GM12873 (cell line): ENCODE results near the gene BTG1.

Source experiments
- CTCF ChIP-seq: IDR thresholded peaks from 2 replicates; pipeline ENCODE4 v1.5.1; 2012; ENCODE audit warnings: low read depth, mild to moderate bottlenecking, moderate library complexity, low read length, control low read depth; ENCODE audit not compliant: insufficient read depth; ENCODE audit errors: missing control alignments

The BTG1 gene

GRCh38 chr12:92133171-92133570, 12.5 kb downstream of the BTG1 start:
- no peak for TF ChIP-seq CTCF

- no peak for TF ChIP-seq CTCF
These were observed 13.4 kb downstream of the BTG1 start for GRCh38 chr12:92132288-92132687.

GRCh38 chr12:92130999-92131398, 14.6 kb downstream of the BTG1 start:
- no peak for TF ChIP-seq CTCF

- no peak for TF ChIP-seq CTCF
These were observed 16.0 kb downstream of the BTG1 start for GRCh38 chr12:92129609-92130008.

GRCh38 chr12:92128612-92129011, 17.0 kb downstream of the BTG1 start:
- TF ChIP-seq CTCF, result no peak

- TF ChIP-seq CTCF, result no peak
These were observed 21.0 kb downstream of the BTG1 start for GRCh38 chr12:92124689-92125029.

- TF ChIP-seq CTCF, result no peak
These were observed 21.6 kb downstream of the BTG1 start for GRCh38 chr12:92123780-92124688.
